GM10266 (cell line): ENCODE data around the gene MEX3A.

ENCODE experiments used
- DNase-seq: peaks from one replicate; pipeline ENCODE4 v3.0.0; 2012; ENCODE audit errors: extremely low spot score
- CTCF ChIP-seq: IDR thresholded peaks from 2 replicates; pipeline ENCODE4 v1.5.1; 2012; ENCODE audit warnings: mild to moderate bottlenecking, low read depth; ENCODE audit not compliant: control insufficient read depth, insufficient read depth; ENCODE audit errors: missing control alignments

MEX3A gene

DNA sequence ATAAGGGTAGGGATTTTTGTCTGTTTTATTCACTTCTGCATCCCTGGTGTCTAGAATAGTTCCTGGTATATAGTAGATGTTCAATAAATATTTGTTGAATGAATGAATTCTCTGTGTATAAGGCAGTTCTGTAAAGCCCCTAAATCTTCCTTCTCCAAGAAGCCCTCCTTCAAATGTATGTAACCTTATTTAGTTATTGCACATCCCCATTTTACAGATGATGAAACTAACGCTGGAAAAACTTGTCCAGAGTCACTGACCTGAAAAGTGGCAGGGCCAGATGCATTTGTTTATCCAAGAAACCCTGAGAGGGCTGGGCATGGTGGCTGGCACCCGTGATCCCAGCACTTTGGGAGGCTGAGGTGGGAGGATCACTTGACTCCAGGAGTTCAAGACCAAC is 28.0 kb upstream of the MEX3A start:
- no peak for DNase-seq
- TF ChIP-seq CTCF = no peak

- DNase-seq = no peak
- no peak for TF ChIP-seq CTCF
These were observed 26.5 kb upstream of the MEX3A start for GRCh38 chr1:156108664-156109241.

GRCh38 chr1:156108057-156108456 is 25.8 kb upstream of the MEX3A start:
- TF ChIP-seq CTCF = no peak
- no peak for DNase-seq

GRCh38 chr1:156106624-156107488 is 24.6 kb upstream of the MEX3A start:
- no peak for TF ChIP-seq CTCF
- DNase-seq = no peak

DNA sequence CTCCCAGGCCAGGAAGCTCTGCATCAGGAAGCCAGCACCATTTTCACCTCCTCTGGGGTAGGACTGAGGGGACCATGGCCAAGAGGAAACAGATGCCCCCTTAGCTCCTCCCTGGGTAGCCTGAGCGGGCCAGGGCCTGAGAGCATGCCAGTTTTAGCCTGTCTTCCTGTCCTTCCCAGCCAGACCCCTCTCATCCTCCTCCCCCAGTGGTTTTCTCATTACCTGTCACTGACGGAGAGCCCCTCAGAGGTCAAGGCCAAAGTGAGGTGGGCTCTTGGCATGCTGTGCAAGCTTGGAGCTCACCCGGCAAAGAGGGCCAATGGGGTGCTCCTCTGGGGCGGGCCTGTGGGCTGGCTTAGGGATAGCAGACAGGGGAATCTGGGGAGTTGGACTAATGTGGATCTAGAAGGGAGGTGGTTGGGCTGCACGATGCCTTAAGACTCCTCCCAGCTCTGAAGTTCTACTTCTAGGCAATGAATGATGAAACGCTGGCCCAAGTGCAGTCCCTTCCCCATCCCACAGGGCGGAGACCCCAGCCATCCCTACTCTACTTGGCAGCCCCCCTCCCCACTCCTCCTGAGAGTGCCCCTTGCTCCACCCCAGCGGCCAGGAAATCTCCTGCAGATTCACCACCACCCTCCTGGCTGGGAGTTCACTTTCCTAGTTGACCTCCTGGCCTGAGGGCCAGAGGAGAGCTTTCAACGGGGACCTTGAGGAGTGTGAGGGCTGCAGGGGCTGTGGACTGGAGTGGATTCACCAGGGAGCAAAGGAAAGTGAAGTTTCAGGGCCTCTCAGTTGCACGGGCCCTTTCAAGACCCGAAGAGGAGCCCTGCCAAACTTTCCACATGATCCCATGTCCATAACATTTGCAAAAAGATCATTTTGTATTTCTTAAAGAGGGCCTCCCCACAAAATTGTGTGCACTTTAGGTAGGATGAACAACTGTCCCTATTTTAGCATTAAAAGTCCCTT is 22.9 kb upstream of the MEX3A start:
- no peak for DNase-seq
- no peak for TF ChIP-seq CTCF

- no peak for DNase-seq
- no peak for TF ChIP-seq CTCF
These were observed 22.0 kb upstream of the MEX3A start for GRCh38 chr1:156104065-156104810.
